Measurements from ENCODE around the gene UCP2.
A peak's percentile ranks its signal among the peaks of the same experiment; 100 is the strongest.

The UCP2 gene

DNA sequence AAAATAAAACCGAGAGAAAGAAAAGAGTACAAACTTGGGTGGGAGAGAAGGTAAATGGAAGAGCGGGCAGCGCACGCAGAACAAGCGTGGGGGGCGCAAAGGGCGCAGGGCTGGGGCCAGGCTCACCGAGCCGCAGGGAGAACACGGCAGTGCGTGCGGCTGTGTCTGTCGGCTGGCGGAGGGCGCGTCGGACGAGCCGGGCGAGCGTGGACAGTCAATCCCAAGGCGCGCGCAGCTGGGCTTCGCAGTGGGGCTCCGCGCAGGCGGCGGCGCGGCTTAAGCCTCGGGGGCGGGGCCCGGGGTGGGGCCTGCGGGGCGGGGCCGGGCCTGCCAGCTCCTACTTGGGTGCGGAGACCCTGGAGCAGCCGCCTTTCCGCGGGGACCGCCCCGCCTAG, at the start of gene UCP2:
TSS of gene UCP2 (minus strand) at position 249 of the 395 bp plus-strand sequence. CDS start 4,465 bp downstream, outside the sequence.
- DNase-seq (ENCODE audit: low read depth in 2 of 2): no peak

- no peak for DNase-seq (ENCODE audit: low read depth in 2 of 2)
Observed at GRCh38 chr11:74030723-74031676, 48.4 kb upstream of the UCP2 start.

DNA sequence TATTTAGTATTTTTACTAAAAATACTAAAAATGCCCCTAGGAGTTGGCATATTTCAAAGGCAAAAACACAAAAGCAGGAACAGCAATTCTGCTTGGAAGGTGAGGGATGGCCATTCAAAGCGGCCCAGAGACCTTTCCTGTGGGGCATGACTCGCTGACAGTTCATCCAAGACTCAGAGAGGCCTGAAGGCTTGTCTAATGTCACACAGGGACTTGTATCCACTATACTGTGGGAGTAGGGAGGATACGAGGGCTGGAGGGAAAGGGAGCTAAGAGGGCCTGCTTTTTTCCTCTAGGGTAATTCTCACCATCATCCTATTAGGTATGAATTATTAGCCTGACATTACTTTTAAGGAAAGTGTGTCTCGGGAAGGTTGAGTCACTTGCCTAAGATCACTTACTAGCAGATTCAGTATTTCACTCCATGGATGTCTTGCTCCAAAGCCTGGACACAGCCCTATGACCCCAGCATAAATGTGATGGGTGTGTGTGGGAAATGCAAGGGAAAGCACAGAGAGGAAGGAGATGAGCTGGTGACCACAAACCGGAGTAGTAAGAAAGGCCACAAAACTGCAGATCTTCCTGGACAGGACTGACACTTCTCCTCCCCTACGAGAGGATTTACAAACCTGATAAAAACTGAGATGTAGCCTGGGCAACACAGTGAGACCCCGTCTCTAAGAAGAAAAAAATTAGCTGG, 43.0 kb upstream of the UCP2 start:
- DNase-seq (ENCODE audit: low read depth in 2 of 2): no peak

GRCh38 chr11:74024261-74025029, 41.8 kb upstream of the UCP2 start:
- peak; percentile 66 to 71 for DNase-seq (ENCODE audit: low read depth in 2 of 2)

DNA sequence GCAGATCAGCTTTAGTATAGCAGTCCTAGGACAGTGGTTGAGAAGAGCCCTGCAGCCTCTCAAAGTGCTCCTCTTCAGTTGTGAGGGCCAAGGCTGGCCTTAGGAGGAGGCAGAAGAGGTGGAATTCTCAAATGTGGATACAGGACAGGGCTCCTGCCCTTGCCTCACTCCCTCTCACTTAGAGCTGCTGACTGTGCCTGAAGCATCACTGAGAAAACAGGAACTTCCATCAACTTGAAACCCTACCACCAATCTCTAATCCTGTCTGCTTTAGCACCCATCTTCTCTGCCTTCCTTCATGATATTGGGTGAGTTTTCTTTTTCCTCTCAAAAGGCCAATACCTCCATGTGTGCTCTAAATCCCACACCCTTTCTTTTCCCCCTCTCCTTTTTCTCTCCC, 40.6 kb upstream of the UCP2 start:
- DNase-seq (ENCODE audit: low read depth in 2 of 2): no peak

DNA sequence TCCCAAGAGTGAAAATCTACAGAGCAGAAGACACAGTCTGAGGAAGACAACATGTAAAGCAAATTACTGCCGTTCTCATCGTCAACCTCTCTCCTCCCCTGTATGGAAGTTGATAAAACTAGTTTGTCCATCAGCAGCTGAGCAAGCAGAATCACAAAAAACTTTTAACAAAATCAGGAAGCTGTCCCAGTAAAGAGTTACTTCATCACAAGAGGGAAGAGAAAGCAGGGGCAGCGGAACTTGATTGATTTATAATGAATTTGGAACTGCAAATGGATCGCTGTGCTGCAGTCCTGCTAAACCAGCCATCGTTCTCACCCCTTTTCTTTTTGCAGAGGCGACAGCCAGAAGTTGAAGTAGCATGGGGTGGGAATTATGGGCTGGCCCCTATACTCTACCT, 39.9 kb upstream of the UCP2 start:
- no peak for DNase-seq (ENCODE audit: low read depth in 2 of 2)

- no peak for DNase-seq (ENCODE audit: low read depth in 2 of 2)
Observed at GRCh38 chr11:74021998-74022397, 39.4 kb upstream of the UCP2 start.

DNA sequence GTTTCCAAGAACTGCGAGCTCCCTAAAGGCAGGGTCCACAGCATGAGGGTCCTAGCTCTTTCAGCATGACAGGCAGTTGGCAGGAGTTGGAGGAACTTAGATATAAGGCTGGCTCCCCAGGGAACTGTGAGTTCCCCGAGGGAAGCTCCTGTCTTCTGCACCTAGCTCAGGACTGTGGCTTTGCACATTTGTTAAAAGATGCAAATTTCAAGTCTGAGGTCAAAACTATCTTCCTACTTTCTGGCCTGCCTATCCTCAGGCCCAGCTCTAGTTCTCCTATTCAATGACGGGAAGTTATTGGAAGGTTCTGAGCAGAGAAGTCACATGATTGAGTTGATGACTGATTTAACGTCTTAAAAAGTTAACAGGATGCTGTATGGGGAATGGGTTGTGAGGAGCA, 37.9 kb upstream of the UCP2 start:
- DNase-seq (ENCODE audit: low read depth in 2 of 2): no peak

- no peak for DNase-seq (ENCODE audit: low read depth in 2 of 2)
Observed at GRCh38 chr11:74019860-74020259, 37.2 kb upstream of the UCP2 start.

DNA sequence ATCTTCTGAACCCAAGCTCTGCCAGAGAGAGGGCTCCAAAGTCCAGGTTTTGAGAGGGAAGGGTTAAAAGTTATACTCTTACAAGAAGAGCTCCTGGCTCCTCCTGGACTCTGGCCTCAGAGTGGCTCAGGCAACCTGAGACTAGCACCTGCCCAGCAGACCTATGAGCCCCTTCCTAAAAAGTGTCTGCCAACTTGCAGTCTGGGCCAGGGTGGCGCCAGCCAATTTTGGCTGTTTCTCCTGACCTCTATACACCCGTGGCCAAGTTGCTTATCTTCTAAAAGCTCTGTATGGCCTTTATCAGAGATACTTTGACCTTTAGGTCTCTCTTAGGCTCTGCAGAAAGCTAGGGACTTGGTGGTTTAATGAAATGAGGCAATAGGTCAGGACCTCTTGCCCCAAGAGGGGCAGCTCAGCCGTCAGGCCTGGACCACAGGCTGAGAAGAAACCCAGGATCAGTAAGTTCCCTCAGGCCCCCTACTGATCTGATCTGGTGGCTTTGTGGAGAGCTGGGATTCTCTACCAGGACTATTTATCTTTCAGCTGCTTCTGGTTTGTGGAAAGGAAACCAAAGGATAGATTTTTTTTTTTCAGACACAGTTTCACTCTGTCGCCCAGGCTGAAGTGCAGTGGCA, 36.6 kb upstream of the UCP2 start:
- DNase-seq (ENCODE audit: low read depth in 2 of 2): no peak

DNA sequence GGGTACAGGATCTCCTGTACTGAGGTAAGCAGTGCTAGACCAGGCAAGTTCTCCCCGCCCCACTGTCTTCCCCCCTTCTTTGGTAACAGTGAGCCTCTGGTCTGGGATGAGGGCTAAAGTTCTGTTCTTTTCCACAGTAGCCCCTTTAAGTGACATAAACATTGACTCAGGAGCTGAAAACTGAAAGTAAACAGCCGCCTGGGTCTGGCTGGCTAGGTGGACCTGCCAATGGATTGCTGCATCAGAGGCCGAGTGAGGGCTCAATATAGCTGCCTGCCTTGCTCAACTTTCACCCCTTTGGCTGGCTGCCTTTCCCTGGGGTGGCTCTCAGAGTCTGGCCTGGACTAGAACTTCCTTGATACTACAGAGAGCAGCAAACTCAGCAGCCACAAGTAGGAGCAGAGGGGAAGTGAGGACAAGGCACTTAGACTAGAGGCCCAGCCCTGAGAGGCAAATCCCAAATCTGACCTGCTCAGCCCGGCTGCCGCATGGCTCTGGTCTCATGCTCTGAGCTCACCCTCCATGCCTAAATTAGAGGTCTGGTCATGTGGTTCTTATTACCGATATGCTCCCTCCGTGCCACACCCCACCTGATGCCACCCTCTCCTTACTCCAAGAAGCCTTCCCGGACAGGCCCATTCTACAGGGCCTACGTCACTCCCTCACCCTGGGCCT, 35.8 kb upstream of the UCP2 start:
- peak; percentile 4 to 11 for DNase-seq (ENCODE audit: low read depth in 2 of 2)

GRCh38 chr11:74017631-74018030, 35.0 kb upstream of the UCP2 start:
- no peak for DNase-seq (ENCODE audit: low read depth in 2 of 2)

DNA sequence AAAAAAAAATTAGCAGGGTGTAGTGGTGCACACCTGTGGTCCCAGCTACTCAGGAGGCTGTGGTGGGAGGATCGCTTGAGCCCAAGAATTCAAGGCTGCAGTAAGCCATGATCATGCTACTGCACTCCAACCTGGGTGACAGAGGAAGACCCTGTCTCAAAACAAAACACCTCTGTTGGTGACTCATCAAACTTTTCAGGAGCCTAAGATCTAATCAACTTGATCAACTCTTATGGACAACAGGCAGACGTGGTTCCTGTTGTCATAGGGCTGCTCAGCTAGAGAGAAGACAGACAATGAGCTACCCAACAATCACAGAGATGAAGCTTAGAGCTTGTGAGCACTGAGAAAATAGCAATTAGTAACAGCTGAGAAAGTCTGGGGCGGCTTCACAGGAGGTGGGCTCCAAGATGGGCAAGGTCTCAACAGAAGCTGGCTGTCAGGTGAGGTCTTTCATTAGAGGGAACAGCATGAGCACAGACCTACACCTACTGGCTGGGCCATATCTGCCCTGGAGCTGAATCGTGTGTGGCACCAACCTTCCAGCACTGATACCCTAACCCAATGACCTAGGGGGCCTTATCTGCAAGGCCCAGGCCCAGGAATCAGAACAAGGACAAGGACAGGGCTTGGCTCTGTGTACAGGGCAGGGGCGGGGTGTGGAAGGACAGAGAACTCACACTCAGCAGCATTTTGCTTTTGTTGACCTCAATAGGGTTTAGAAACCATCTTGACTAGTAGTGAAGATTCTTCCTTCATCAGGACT, 33.5 kb upstream of the UCP2 start:
- no peak for DNase-seq (ENCODE audit: low read depth in 2 of 2)

DNA sequence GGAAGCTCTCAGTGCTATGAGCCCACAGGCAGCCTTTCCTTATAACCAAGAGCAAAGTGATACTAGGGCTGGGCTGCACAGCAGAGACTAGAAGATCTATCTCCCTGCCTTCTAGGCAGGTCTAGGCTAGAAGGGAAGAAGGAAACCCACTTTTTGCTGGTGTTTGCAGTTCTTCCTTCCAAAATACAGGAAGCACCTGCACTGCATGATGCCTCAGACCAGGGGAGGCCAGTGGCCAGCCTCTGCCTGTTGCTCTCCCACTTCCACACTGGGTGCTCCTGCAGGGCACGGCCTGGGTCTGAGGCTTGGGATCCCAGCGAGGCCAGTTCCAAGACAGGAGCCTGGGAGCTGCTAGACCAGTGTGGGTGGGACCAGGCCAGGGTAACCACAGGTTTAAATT, 32.2 kb upstream of the UCP2 start:
- no peak for DNase-seq (ENCODE audit: low read depth in 2 of 2)

DNA sequence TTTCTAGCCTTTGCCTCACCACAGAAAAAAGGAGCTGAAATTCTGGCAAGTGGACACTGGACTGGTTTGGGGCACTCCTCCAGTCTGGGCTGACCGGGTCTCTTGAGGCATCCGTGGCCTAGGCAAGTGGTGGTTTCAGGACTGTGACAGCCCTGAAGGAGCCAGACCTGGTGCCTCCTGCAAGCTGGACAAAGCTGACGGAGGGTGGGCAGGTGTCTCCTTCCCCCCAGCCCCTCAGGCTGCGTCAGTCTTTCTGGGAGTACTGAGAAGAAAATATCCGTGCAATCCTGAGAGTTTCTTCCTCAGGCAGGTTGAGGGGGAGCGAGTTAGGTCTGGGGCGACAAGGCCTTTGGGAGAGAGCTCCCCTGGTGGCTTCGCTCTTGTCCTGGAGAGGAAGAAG, 30.5 kb upstream of the UCP2 start:
- DNase-seq (ENCODE audit: low read depth in 2 of 2): no peak

DNA sequence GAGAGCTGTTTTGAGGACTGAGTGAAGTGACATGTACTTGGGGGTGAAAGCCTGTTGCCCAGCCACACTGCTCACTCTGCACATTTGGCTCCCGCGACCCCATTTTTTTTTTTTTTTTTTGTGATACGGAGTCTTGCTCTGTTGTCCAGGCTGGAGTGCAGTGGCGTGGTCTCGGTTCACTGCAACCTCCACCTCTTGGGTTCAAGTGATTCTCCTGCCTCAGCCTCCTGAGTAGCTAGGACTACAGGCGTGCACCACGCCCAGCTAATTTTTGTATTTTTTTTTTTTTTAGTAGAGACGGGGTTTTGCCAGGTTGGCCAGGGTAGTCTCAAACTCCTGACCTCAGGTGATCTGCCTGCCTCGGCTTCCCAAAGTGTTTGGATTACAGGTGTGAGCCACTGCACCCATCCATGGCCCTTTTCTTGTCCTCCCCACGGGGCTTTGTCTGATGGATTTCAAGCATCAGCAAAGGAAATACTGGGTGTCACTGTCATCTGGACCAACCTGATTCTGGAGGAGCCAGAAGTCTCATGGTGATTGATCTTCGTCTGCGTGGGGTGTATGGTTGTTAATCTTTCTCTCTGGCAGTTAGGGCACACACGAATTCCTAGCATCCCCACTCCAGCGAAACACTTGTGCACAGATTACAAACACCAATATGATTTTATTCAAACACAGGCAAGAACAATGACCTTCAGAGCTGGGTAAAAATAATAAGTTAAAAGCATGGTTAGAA, 29.6 kb upstream of the UCP2 start:
- DNase-seq (ENCODE audit: low read depth in 2 of 2): no peak

- peak; percentile 12 for DNase-seq (ENCODE audit: low read depth in 2 of 2)
Observed at GRCh38 chr11:74011360-74012073, 28.9 kb upstream of the UCP2 start.

GRCh38 chr11:74010306-74011300, 28.0 kb upstream of the UCP2 start:
- no peak for DNase-seq (ENCODE audit: low read depth in 2 of 2)

All from fibroblast of skin of left quadriceps (primary cell).